ENCODE results near the gene GRIN3A. TPM values are rescaled to one million over a fixed set of nuclear protein-coding genes. Genes with fewer than 3 reads are reported as not detected.

The GRIN3A gene
- total RNA-seq, 4 donors from 2014 or later = under 0.01 to 0.06 TPM; not detected in 2

Other genes with a start within 250 kb of the GRIN3A start
- gene RNF20, start 204.8 kb downstream of the GRIN3A start, total RNA-seq = 10 to 100 TPM; 17.3 to 24.6 (median 20.9) TPM
- gene PPP3R2, start 143.7 kb downstream of the GRIN3A start, total RNA-seq = not detected

All from esophagus squamous epithelium (tissue), 4 donors.